ENCODE measurements around the gene MELTF. TPM values are rescaled to one million over a fixed set of nuclear protein-coding genes. Genes with fewer than 3 reads are reported as not detected.
A peak's percentile ranks its signal among the peaks of the same experiment; 100 is the strongest.

Gene MELTF
- total and polyA plus RNA-seq, 9 of the 15 experiments (the other 6 are each of a cell fraction or from before 2014, with no cell fraction given), result 0.35 to 10.5 (median 4.5) TPM

GRCh38 chr3:196967412-196968232, 62.0 kb downstream of the MELTF start:
- FAIRE-seq (no peak), ATAC-seq (no peak), DNase-seq (ENCODE audit: extremely low read depth in 1 of 4, low spot score in 3 of 4) (no peak)
- POLR2A ChIA-PET, result interaction anchor here (1.0 to 1.2 kb wide), 2 partner anchors 9 to 99 kb away, joined by 3 read pairs; no protein-coding TSS in a partner anchor
- intact Hi-C loops (cut with micrococcal nuclease) (no loop called here), in situ Hi-C loops (cut with MboI) (no loop called here)
- Histone ChIP-seq H3K27me3 (ENCODE audit: control insufficient read depth in 2 of 2, insufficient read depth in 2 of 2, low read length in 2 of 2) (no peaks in the 10 kb centered on the region), H3K9ac (ENCODE audit: insufficient read depth in 1 of 2, low read depth in 2 of 2, low read length in 2 of 2) (peak overlapping the region; percentile 90 to 96), H3K4me1 (replicated peaks in 1 of 2; ENCODE audit: control insufficient read depth in 2 of 2, insufficient read depth in 2 of 2, low read length in 2 of 2) (peaks cover 15 to 28% of the 10 kb centered on the region in 2 experiments; a peak in 4 of 5 replicates), H3K36me3 (ENCODE audit: control insufficient read depth, insufficient read depth, low read length) (peaks cover 8% of the 10 kb centered on the region; the same call in 1 of the 3 replicates), H3K9me3 (replicated peaks; ENCODE audit: control insufficient read depth, insufficient read depth, low read depth, low read length) (peaks cover 3% of the 10 kb centered on the region; the same call in 1 of the 2 replicates), H3K27ac (ENCODE audit: extremely low read depth, low read depth, low read length) (peak overlapping the region; percentile 62; the same call in 1 of the 3 replicates), H3K4me3 (peak overlapping the region; percentile 71), H4K20me1 (replicated peaks; ENCODE audit: control insufficient read depth, insufficient read depth, low read length) (no peaks in the 10 kb centered on the region), H3K4me2 (ENCODE audit: insufficient read depth, low read length) (peak overlapping the region; percentile 77), H3K9me1 (ENCODE audit: control insufficient read depth, insufficient read depth, low read length) (no peaks in the 10 kb centered on the region), H2AFZ (ENCODE audit: low read depth, low read length) (peak overlapping the region; percentile 89; the same call in 1 of the 2 replicates), H3K79me2 (ENCODE audit: control insufficient read depth, insufficient read depth, low read length) (peaks cover 12% of the 10 kb centered on the region; the same call in 2 of the 3 replicates)
- CTCF ChIA-PET (ENCODE audit: low intra/inter-chr PET ratio), result no interaction called here
- BruUV-seq (replicated peaks), result TSS peak; percentile 44
- 91% methylated on average over 33 of the region's 35 CpGs for WGBS (ENCODE audit: insufficient coverage, low coverage, missing lambda C conversion rate)
- TF ChIP-seq MEF2A (IDR thresholded peaks at IDR 0.05; ENCODE audit: control insufficient read depth, low read depth, low read length) (no peak), ZNF224 (CRISPR knock-in tag; IDR thresholded peaks at IDR 0.05) (no peak), RBFOX2 (IDR thresholded peaks at IDR 0.05; ENCODE audit: low read depth, low read length) (peak; percentile 11; the same call in 1 of the 2 replicates), HBP1 (CRISPR knock-in tag; IDR thresholded peaks at IDR 0.05) (no peak), NCOA2 (IDR thresholded peaks at IDR 0.05; ENCODE audit: partially characterized antibody in 2 of 2) (no peak), RREB1 (CRISPR knock-in tag; IDR thresholded peaks at IDR 0.05) (no peak), POU5F1 (IDR thresholded peaks at IDR 0.05; ENCODE audit: borderline replicate concordance, low read depth, low read length, partially characterized antibody) (no peak), USF1 (CRISPR knock-in tag; IDR thresholded peaks at IDR 0.05) (peak; percentile 31; the same call in 1 of the 2 replicates), CHAMP1 (IDR thresholded peaks at IDR 0.05) (no peak)

Data from K562 (cell line).